Endodermal cell (in vitro differentiated cells): ENCODE results near the gene CCDC28B. TPM values are rescaled to one million over a fixed set of nuclear protein-coding genes. Genes with fewer than 3 reads are reported as not detected.

ENCODE experiments used
- DNase-seq: peaks from one replicate; pipeline ENCODE4 v3.0.0-alpha.2; 2017
- H3K27ac ChIP-seq: 2 replicates; pipeline ENCODE4 v1.5.1; 2013; ENCODE audit warnings: mild to moderate bottlenecking, low read depth, low read length, moderate library complexity
- H3K27me3 ChIP-seq: 2 replicates; pipeline ENCODE4 v1.6.1; 2013; ENCODE audit warnings: mild to moderate bottlenecking, low read length, moderate library complexity; ENCODE audit not compliant: insufficient read depth, control insufficient read depth, poor library complexity, severe bottlenecking
- H3K36me3 ChIP-seq: 2 replicates; pipeline ENCODE4 v1.7.0; 2013; ENCODE audit warnings: mild to moderate bottlenecking, low read length, moderate library complexity; ENCODE audit not compliant: control insufficient read depth, insufficient read depth
- H3K4me1 ChIP-seq: one replicate; pipeline ENCODE4 v1.7.0; 2013; ENCODE audit warnings: low read length; ENCODE audit not compliant: control insufficient read depth, insufficient read depth
- H3K4me3 ChIP-seq: 2 replicates; pipeline ENCODE4 v1.5.1; 2013; ENCODE audit warnings: mild to moderate bottlenecking, low read length, moderate library complexity
- H3K9ac ChIP-seq: 2 replicates; pipeline ENCODE4 v1.6.1; 2013; ENCODE audit warnings: mild to moderate bottlenecking, low read length, moderate library complexity; ENCODE audit not compliant: poor library complexity, severe bottlenecking; ENCODE audit errors: extremely low read depth
- H3K9me3 ChIP-seq: 2 replicates; pipeline ENCODE4 v1.6.1; 2013; ENCODE audit warnings: mild to moderate bottlenecking, low read length, moderate library complexity; ENCODE audit not compliant: control insufficient read depth
- H3K27ac Mint-ChIP-seq: 2 replicates; pipeline ENCODE4 v1.8.0; 2020; ENCODE audit warnings: mixed read lengths
- H3K27me3 Mint-ChIP-seq: 2 replicates; pipeline ENCODE4 v1.8.0; 2021; ENCODE audit warnings: mild to moderate bottlenecking, mixed read lengths; ENCODE audit not compliant: insufficient read depth
- H3K36me3 Mint-ChIP-seq: 2 replicates; pipeline ENCODE4 v1.8.0; 2020; ENCODE audit warnings: low read depth, mixed read lengths
- H3K4me1 Mint-ChIP-seq: 2 replicates; pipeline ENCODE4 v1.8.0; 2020; ENCODE audit warnings: mixed read lengths
- H3K4me3 Mint-ChIP-seq: 2 replicates; pipeline ENCODE4 v1.8.0; 2020; ENCODE audit warnings: mild to moderate bottlenecking, moderate library complexity, mixed read lengths
- H3K9me3 Mint-ChIP-seq: 2 replicates; pipeline ENCODE4 v1.8.0; 2020; ENCODE audit warnings: mild to moderate bottlenecking, mixed read lengths
- CTCF ChIP-seq: fragments of 200-600 bp; sonication (generic); conservative IDR thresholded peaks from 2 replicates; pipeline ENCODE4 v1.5.0; 2021; ENCODE audit warnings: antibody characterized with exemption, mild to moderate bottlenecking
- WGBS, 2 experiments: methylation state at CpG; one replicate each; pipeline versions ENCODE4 v1.1.5 to v1.1.7; 2013; ENCODE audit warnings: missing lambda C conversion rate in 2 of 2, mixed read lengths in 1 of 2; ENCODE audit not compliant: insufficient coverage in 1 of 2, insufficient read length in 1 of 2; 5-methylcytosine and 5-hydroxymethylcytosine counted together
- total RNA-seq, 2 donors: library from RNA; stranded (reverse); fragmentation: NEBNext Ultra II Directional in 1 of 2; extraction: Animal tissue kit (Norgen Biotek cat#: 25700) in 1 of 2; gene quantifications; 2 replicates in 1 of 2; 3 replicates in 1 of 2; pipeline ENCODE4 v1.2.1, GENCODE V29; 2021

The CCDC28B gene
- total RNA-seq, 2 donors from 2014 or later, result 9.2 to 11.1 TPM

DNA sequence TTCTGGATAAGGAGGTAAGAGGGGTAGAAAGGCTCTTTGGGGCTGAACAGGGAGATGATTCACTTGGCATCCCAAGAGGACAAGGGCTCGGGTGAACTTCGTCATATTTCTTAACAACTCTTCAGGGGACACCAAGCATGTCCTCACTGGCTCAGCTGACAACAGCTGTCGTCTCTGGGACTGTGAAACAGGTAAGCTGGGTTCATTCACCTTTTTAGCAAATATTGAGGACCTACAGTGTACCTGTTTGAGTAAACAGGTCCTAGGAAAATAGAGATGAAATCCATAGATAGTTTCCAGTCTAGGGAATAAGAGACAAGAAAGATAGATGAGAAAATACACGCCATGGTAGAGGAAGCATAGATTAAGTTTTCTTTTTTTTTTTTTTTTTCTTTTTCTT, 23.9 kb downstream of the CCDC28B start:
- H3K4me1 ChIP-seq, result no peaks in the 10 kb centered on the region
- no peaks in the 10 kb centered on the region for H3K27me3 ChIP-seq
- no peak for TF ChIP-seq CTCF
- H3K4me1 Mint-ChIP-seq, result peaks cover 9% of the 10 kb centered on the region
- no peaks in the 10 kb centered on the region for H3K9me3 ChIP-seq
- no peak overlapping the region for H3K27ac ChIP-seq
- DNase-seq, result no peak
- no peak overlapping the region for H3K4me3 ChIP-seq
- H3K27me3 Mint-ChIP-seq, result no peaks in the 10 kb centered on the region
- H3K9ac ChIP-seq, result no peak overlapping the region
- H3K4me3 Mint-ChIP-seq, result peak overlapping the region; percentile 97
- H3K36me3 ChIP-seq, result peaks cover 56% of the 10 kb centered on the region
- H3K36me3 Mint-ChIP-seq, result peaks cover 52% of the 10 kb centered on the region
- WGBS, 2 experiments, result 90 to 95% methylated on average over 3 to 4 of the region's 4 CpGs
- H3K27ac Mint-ChIP-seq, result no peak overlapping the region
- no peaks in the 10 kb centered on the region for H3K9me3 Mint-ChIP-seq

GRCh38 chr1:32228771-32229170, 28.4 kb downstream of the CCDC28B start:
- Histone ChIP-seq H3K27ac (no peak overlapping the region), H3K27me3 (no peaks in the 10 kb centered on the region), H3K9ac (no peak overlapping the region), H3K9me3 (no peaks in the 10 kb centered on the region), H3K36me3 (peaks cover 65% of the 10 kb centered on the region), H3K4me1 (no peaks in the 10 kb centered on the region), H3K4me3 (no peak overlapping the region)
- Mint-ChIP-seq H3K27me3 (no peaks in the 10 kb centered on the region), H3K4me1 (no peaks in the 10 kb centered on the region), H3K36me3 (peaks cover 37% of the 10 kb centered on the region), H3K9me3 (no peaks in the 10 kb centered on the region), H3K4me3 (no peak overlapping the region), H3K27ac (no peak overlapping the region)
- no peak for DNase-seq
- 90 to 100% methylated on average over 2 to 3 of the region's 3 CpGs for WGBS, 2 experiments
- no peak for TF ChIP-seq CTCF

DNA sequence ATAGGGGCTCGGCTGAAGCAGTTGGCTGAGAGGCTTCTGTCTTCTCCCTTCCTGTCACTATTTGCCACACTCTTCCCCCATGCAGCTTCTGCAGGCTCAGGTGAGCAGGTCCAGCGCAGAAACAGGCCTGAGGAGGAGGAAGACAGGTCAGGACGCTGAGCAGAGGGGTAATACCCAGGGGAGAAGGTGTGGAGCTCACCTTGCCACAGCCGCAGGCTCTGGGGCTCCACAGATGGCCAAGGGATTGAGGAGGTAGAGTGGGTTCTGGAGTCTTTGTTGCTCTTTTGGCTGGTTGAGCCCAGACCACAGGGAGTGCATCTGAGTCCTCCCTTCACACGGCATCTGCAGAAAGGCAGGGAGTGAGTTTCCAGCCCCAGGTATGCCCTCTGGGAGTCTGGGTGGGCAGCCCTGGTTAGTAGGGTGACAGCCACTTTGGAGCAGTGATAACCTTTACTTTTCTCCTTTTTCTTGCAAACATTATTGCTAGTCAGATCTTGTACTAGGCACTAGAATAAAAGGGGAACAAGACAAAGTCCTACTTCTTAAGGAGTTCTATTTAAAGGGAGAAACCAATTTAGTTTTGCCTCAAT, 31.5 kb downstream of the CCDC28B start:
- Histone ChIP-seq H3K4me1 (no peaks in the 10 kb centered on the region), H3K9ac (no peak overlapping the region), H3K9me3 (no peaks in the 10 kb centered on the region), H3K27ac (peak overlapping the region; percentile 54), H3K27me3 (no peaks in the 10 kb centered on the region), H3K4me3 (no peak overlapping the region), H3K36me3 (peaks cover 41% of the 10 kb centered on the region)
- DNase-seq, result no peak
- no peak for TF ChIP-seq CTCF
- Mint-ChIP-seq H3K27ac (no peak overlapping the region), H3K9me3 (no peaks in the 10 kb centered on the region), H3K27me3 (no peaks in the 10 kb centered on the region), H3K36me3 (peaks cover 24% of the 10 kb centered on the region), H3K4me1 (no peaks in the 10 kb centered on the region), H3K4me3 (no peak overlapping the region)
- WGBS, 2 experiments, result 90 to 93% methylated on average over 3 to 5 of the region's 5 CpGs
